ENCODE results near the gene ADGRL3.
"Not testable (repeated sequence)": the region's sequence is repeated elsewhere in the genome, so short reads cannot be mapped to it uniquely, and the experiment has no call there.

The ADGRL3 gene

DNA sequence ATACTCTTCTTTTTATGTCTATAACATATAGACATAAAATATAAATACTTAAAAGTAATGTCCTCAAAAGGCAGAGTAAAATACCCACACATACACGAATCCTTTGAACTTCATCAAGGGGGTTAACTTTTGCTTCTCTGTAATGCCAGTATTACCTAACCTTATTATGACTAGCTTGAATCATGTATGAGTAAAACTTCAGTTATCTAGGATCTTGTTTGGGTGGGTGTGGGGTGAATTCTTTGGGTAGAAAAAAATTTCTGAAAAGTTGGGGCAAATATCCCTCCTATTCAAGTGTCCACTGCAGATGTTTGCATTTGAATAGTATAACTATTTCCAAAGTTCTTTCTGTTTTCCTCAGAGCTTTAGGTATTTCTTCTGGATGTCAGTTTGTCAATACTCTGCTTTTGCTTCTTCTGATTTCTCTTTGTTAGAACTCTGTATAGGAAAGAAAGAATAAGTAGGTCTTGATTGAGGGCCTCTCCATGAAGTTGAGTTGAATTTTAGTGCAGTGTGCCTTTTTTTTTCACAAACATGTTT lies 173.8 kb downstream of the ADGRL3 start:
- no peak for FAIRE-seq

DNA sequence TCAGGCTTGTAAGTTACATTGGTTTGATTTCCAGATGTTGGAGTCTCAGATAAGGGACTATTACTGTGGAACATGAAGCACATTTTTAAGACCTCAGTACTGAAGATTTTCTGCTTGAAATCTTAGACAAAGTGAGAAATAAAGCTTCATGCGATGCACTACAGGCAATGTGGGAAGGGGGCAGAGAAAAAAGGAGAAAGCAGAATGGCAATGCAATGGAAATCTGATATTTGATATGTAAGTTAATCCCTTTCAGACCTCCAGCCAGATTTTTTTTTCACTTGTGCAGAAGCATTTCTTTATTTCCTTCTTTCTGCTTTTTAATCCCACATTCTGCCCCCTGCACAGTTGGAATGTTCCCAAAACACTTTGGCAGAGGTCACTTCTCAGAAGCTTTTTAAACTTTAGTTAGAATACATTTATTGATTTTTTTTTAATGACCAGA lies 174.3 kb downstream of the ADGRL3 start:
- no peak for FAIRE-seq

DNA sequence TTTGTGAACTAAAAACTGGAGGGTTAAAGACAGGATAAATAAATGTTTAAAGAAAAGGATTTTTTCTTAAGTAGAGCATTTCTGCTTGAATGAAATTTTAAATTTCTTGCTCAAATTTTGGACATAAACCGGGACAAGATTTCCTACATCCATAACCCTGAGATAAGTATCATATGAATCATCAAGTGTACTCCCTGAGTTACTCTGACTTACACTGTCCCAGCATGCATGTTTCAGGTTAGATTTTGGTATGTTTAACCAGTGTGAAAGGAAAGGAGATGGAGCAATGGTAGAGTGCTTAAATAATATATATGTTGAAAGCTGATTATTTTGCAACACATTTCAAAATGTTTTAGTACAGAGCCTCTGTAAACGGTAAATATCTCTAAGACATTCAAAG lies 175.2 kb downstream of the ADGRL3 start:
- no peak for FAIRE-seq

DNA sequence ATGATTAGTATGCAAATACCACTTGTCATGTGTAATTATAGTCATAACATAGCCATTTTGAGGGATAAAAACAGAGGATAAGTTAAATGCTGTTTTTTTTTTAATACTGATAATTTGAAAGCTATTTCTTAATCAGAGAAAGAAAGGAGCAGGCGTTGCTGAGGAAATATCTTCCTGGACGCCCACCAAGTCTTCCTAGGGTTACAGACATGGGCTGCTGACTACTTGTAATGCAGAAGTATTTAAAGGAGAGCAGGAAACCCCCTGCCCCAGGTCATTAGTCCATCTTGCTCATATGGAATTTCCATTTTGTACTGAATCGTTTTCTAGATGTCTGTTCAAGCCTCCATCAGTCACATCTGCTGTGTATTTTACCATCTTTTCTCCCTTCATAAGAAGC lies 176.2 kb downstream of the ADGRL3 start:
- FAIRE-seq, result no peak

DNA sequence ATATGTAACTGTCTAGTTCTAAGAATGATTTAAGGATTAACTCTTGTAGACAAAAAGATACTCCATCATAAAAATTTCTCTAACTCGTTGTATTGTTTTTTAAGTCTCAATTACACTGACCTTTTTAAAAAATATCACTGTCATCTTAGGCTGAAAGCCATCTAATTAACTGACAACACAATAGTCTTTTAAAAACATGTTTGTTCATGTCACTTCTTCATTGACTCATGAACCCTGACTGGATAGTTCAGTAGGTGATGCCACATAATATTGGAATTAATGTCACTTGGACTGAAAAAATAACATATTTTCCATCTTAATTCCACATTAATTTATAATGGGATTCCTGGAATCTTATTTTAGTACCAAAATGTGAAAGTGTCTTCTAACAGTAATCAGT lies 179.3 kb downstream of the ADGRL3 start:
- FAIRE-seq, result no peak

DNA sequence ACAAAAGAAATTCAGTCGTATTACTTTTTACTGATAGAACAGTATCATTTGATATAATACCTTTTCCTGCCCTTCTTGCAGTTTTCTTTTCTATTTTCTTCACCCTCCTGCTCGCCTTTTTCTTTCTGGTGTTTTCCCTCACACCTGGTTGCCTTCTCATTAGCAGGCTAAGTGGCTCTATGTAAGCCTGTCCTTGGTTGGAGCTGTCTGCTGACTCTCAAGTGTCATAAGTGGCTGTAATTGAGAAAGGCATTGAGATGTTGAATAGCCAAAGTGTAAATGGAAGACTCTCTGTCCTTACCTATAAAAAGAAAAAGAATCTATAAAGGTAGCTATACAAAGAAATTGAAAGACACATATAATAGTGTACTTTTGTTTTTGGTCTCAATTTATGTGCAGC lies 180.7 kb downstream of the ADGRL3 start:
- no peak for FAIRE-seq

DNA sequence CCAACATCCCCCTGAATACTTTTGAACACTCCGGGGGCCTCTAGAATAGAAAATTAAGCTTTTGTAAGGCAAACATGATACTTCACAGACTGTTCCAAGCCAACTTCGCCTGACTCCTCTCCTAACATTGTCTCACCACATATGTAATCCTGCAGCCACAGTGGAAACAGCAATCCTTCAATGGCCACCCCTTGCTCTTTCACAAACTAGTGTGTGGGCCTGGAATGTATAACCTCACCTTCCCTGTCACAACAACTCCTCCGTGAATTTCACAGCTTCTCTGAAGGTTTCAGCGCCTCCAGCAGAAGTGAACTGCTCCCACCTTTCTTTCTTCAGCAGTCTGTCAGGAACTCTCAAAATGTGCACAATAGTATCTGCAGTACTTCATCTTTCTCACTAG lies 185.1 kb downstream of the ADGRL3 start:
- FAIRE-seq, result no peak

DNA sequence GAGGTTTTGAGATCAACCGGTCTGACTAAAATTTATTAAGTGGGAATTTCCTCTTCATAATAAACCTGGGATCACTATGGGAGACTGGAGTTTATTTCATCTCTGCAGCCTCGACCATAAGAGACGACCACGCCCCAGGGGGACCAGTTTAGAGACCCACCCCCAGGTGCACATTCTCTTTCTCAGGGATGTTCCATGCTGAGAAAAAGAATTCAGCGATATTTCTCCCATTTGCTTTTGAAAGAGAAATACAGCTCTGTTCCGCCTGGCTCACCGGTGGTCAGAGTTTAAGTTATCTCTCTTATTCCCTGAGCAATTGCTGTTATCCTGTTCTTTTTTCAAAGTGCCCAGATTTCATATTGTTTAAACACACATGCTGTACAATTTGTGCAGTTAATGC lies 187.2 kb downstream of the ADGRL3 start:
- not testable (repeated sequence) for FAIRE-seq

DNA sequence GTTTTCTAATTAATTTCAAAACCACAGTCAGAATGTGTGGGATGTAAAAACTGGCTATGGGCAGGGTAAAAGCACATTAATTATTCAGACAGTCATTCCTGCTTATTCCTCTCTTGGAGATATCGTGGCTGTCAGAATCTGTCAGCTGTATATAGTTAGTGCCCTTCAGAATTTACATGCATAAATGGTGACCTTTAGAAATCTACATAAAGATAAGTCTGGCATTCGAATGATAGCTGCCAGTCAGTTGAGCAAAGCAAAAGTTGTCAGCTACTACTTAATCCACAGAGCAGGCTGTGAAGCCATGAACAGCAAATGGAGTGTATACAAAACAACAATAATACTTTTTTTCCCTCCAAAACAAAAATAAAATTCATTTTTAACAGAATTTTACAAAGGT lies 189.5 kb downstream of the ADGRL3 start:
- no peak for FAIRE-seq

DNA sequence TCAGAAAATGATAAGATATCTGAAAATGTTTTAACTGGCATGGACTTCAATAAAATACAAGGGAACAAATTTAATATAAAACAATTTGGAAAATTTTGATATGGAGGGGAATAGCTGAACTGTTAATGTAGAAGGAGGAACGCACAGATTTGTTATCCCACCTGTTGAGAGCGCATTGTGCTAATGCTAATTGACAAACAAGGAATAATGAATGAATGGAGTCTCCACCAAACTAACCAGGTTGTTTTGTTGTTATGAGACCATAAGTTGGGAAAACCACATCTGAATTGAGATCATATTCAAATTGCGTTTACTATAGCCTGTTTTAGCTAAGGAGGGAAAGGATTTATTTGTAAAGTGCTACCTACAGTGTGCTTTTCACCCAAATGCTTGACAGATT lies 195.6 kb downstream of the ADGRL3 start:
- FAIRE-seq, result no peak

DNA sequence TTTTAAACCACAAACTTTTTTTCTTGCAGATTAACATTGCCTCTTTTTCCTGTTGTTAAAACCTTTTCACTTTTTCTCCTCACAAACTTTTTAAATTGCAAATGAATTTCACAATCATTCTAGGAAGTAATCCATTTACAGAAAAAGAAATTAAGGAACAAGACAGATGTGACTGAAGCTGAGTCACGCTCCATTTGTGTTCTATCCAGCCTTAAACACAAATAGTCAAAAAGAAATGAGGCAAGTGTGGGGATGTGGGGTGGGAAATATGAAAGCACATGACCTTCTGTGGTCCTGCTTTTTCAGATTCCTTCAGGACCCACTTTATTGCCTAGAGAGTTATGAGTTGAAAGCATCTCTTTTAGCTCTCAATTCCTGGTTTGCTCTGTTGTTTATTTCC lies 197.0 kb downstream of the ADGRL3 start:
- FAIRE-seq, result no peak

DNA sequence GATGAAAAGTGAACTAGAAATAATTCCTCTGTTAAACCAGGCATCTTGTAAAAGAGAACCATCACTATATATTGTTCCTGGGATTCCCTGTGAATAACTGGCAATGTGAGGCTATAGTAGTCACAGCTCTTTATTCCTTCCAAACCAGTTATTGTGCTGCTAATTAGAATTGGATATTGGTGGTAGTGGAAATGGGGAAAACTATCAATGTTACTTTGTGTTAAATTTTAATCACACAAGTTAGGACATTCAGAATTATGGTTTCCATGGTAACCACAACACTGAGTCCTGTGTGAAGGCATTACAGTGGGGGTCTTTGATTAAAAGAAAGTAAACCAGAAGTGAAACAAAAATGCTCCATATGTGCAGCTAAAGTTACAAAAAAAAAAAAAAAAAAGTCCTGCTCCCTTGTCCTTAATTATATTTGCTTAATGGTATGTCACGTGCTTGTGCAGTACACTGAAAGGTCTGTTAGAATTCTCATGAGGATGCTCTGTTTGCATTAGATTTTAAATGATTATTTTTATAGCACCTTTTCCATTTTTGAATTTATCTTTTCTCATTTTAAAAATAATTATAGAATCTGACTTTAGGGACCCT lies 200.4 kb downstream of the ADGRL3 start:
- FAIRE-seq, result no peak

DNA sequence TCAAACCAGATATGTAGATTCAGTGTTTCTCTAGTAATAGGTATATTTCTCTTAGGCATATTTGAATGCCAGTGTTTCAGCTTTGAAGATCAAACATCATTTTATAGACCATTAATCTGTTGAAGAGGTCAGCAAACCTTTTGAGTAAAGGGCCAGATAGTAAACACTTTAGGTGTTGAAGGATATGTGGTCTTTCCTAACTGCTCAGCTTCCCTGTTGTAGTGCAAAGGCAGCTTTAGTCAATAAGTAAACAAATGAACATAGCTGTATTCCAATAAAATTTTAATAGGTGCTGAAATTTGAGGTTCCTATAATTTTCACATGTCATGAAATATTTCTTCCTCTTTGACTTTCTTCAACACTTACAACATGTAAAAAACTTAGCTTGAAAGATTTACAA lies 201.6 kb downstream of the ADGRL3 start:
- FAIRE-seq, result no peak

DNA sequence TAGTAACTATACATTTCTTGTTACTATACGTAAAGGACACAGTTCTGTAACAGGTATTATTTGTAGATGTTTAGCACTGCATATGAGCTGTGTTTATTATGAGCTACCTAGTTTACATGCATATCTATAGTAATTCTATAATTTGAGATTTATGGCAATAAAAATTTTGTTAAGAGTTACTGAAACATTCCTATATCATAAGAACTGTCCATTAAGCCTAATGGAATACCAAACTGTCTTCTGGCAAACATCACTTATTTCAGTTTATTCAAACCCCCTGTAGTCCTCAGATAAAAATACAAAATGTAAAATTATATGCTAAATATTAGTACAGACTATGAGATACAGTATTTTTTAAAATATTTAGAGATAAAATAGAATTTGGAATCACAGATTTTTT lies 205.2 kb downstream of the ADGRL3 start:
- FAIRE-seq, result no peak

DNA sequence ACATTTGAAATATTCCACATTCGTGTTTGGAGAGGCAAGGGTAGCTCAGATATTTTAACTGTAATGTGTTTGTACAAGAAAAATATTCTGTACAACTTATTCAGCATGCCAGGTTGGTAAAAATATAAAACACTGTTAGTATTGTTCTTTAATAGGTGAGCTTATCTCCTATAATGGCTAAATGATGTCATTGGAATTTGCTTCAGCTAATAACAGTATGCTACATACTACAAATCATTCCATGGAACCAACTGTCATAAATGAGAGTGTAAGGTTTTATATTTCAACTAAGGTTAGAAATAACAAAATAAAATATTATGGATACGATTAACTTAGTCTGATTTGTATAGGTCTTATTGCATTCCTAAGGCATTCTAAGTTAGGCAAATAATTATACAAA lies 206.6 kb downstream of the ADGRL3 start:
- no peak for FAIRE-seq

DNA sequence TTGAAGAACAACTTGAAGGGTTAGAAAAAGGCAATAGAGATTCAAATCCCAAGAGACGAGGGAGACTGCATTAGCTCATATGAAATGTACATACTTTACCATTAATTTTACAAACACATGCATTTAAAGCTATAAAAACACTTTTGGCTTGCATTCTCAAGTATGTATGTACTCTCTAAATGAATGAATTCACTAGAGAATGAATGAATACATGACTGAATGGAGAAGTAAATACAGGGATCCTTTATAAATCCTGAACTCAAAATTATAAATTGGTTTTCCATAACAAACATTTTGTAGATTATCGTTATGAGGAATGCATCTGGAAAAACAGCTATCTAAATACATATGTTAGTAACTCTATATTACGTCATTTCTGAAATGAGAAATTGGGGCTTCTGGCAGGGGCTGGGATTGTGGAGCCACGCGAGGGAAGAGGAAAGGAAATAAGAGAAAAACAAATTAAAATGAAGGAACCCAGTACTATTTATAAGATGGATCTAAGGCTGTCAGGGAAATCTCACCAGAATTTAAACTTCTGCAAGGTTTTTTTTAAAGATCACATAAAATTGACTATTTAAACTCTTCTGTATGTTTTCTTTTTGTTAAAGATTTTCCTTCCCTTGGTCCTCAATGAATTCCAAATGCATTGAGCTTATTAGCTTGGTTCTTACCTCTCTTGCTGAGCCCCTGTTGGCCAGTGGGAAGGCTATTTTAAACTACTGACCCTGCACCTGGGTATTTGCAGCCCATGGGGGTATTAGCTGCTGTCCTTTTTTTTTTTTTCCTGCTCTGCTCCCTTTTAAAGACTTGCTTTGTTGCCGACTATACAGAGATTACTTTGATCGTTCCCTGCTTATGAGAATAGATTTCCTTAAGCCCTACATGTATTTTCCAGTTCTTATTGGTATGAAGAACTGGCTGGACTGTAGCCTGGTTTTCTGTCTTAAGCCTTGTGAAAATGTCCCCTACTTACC lies 207.8 kb downstream of the ADGRL3 start:
- no peak for FAIRE-seq

DNA sequence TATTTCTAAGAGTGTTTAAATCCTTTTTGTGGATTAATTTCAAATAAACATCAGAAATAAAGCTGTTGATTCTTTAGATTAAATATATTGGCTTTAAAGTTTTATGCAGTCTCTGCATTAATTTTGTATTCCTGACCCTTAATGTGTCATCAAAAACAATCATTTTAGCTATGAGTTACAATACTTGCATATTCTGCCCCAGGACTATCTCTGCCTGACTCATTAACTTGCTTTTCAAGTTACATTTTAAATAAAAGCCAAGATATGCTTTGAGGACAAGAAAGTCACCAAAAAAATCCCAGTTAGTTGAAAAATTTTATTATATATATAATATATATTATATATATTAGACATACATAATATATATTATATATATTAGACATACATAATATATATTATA lies 208.7 kb downstream of the ADGRL3 start:
- no peak for FAIRE-seq

DNA sequence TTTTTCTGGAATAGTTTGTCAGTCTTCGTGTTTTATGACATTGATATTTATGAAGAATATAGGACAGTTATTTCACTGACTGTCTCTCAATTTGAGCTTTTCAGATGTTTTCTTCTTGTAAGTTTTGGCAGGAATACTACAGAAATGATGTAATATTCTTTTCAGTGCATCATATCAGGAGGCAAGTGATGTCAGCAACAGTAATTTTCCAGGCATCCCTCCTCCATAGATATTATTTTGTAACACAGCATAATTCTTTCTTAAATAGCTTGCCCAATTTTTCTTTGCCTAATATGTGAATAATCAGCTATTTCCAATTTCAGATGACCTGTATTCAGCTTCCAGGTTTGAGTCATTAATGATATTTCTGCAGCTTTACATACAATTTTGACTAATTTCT lies 211.1 kb downstream of the ADGRL3 start:
- no peak for FAIRE-seq

DNA sequence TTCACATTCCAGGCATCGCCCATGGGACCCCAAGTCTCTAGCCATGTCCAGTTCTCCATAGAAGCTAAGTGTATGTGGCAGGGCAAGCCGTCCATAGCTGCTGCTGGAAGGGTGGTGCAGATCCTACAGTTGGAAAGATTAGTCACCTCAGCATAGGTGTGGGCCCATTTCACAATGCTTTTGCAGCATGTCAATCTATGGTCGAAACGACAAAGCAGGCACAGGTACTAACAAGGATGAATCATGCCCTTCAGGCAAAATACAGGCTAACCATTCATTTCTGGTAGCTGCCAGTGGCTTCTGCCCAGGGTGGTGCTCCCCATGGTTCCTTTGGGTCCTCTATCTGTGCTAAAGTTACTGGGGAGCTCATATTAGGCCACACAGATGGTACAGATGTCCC lies 225.2 kb downstream of the ADGRL3 start:
- no peak for FAIRE-seq

DNA sequence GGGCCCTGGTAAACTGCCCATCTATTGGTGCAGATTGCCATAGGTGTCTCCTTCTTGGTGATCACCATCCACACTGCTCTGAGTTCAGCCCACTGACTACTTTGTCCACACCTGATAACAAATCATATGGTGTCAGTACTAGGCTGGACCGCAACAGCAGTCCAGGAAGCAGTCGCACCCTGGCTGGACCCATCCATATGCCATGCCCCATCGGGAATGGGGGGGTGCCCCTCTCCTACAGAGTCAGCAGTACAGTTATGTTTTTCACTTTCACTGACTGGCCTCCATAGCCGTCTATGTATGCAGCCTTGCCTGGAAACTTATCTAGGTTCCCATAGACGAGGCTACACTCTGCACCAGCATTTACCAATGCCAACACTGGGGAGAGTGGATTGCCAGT lies 226.1 kb downstream of the ADGRL3 start:
- no peak for FAIRE-seq

DNA sequence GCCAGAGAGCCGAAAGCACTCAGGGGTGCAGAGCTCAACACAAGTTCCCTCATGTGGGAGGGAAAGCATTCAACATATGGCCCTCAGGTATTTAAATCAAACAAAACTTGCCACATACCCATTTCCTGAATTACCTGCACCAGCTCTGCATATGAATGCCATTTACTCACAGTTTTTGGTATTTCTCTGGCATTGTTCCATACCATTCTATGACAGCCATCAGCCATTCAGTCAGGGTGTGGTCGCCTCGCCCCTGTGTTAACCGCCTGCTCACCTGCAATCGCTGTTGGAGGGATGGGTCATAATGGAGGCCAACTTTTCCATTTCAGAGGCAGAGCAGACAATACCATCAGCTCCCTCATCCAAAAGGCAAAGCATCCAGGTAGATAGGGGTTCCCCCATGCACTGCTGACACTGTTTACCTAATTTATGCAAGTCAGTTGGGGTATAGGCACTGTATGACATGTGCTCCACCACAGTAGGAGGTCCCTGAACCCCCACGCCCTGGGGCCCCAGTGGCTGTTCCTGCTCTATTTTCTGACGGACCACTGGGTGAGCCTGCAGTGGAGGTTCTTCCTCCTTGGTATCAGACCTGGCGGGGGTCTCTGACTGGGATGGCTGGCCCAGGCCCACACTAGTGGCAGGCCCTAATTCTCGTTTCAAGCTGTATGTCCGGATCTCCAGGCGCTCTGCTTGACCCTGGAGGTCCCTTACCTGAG lies 227.1 kb downstream of the ADGRL3 start:
- FAIRE-seq, result no peak

DNA sequence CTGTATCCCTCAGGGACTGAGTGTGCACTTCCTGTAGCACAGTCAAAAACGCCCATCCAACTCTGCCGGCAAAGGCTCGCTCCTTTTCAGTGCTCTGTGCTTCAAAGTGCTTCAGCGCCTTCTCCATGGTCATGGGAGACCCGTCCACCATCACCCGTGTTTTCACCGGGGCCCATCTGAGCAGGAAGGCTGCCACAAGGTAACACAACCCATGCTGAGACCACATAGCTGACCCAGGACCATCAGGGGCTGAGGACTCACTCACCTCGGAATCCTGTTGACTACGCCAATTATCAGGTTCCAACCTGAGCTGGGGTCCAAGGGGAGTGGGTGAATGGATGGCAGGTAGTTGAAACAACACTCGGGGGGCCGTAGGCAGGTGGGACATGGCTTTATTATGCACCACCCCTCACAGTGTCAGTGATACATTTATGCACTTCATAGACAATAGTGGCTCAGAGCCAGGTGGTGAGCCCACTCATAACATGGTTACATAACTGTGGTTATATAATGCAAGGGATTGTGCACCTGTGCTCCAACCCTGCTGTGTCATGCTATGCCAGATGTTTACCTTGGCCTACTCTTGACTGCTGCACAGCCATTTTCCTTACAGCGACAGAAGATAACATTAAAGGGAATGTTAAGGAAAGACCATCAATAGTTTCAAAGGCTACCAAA lies 227.8 kb downstream of the ADGRL3 start:
- no peak for FAIRE-seq

DNA sequence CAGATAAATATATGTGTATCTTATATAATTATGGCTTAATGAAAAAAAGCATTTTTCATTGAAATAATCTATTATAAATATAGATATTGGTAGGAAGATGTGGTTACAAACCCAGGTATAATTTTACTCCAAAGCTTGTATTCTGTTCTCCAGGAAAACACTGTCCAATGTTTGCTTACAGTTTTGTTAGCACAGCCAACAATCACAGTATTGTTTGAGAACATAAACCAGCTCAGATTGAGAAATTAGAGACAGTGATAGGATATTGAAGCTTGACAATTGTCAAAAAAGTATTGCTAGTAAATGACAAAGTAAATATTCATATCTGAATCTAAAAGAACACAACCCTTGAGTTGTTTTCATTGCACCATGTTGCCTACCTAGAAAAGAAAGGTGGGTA lies 228.8 kb downstream of the ADGRL3 start:
- no peak for FAIRE-seq

Data from G401.6 (cell line).